ENCODE data around the gene SRGAP3.

SRGAP3 gene

GRCh38 chr3:9021271-9022009 is 228.0 kb downstream of the SRGAP3 start:
- DNase-seq (ENCODE audit: low read depth, low spot score), result no peak

GRCh38 chr3:9020426-9020825 is 229.0 kb downstream of the SRGAP3 start:
- DNase-seq (ENCODE audit: low read depth, low spot score), result no peak

- DNase-seq (ENCODE audit: low read depth, low spot score), result no peak
Observed at GRCh38 chr3:9019259-9019961, 230.0 kb downstream of the SRGAP3 start.

GRCh38 chr3:9015250-9015649 is 234.2 kb downstream of the SRGAP3 start:
- no peak for DNase-seq (ENCODE audit: low read depth, low spot score)

- DNase-seq (ENCODE audit: low read depth, low spot score), result no peak
Observed at GRCh38 chr3:9013782-9014563, 235.5 kb downstream of the SRGAP3 start.

GRCh38 chr3:9012521-9012920 is 236.9 kb downstream of the SRGAP3 start:
- no peak for DNase-seq (ENCODE audit: low read depth, low spot score)

GRCh38 chr3:9009976-9010545 is 239.4 kb downstream of the SRGAP3 start:
- DNase-seq (ENCODE audit: low read depth, low spot score), result no peak

GRCh38 chr3:9008550-9009255 is 240.7 kb downstream of the SRGAP3 start:
- DNase-seq (ENCODE audit: low read depth, low spot score), result no peak

- no peak for DNase-seq (ENCODE audit: low read depth, low spot score)
Observed at GRCh38 chr3:9007928-9008327, 241.5 kb downstream of the SRGAP3 start.

- no peak for DNase-seq (ENCODE audit: low read depth, low spot score)
Observed at GRCh38 chr3:9007213-9007612, 242.2 kb downstream of the SRGAP3 start.

GRCh38 chr3:9000041-9000440 is 249.4 kb downstream of the SRGAP3 start:
- DNase-seq (ENCODE audit: low read depth, low spot score), result no peak

GRCh38 chr3:8997151-8997550 is 252.3 kb downstream of the SRGAP3 start:
- no peak for DNase-seq (ENCODE audit: low read depth, low spot score)

GRCh38 chr3:8996681-8997121 is 252.7 kb downstream of the SRGAP3 start:
- peak; percentile 57 for DNase-seq (ENCODE audit: low read depth, low spot score)

- DNase-seq (ENCODE audit: low read depth, low spot score), result no peak
Observed at GRCh38 chr3:8996216-8996615, 253.2 kb downstream of the SRGAP3 start.

GRCh38 chr3:8994226-8994625 is 255.2 kb downstream of the SRGAP3 start:
- DNase-seq (ENCODE audit: low read depth, low spot score), result no peak

- no peak for DNase-seq (ENCODE audit: low read depth, low spot score)
Observed at GRCh38 chr3:8993331-8993730, 256.1 kb downstream of the SRGAP3 start.

GRCh38 chr3:8992854-8993253 is 256.6 kb downstream of the SRGAP3 start:
- DNase-seq (ENCODE audit: low read depth, low spot score), result no peak

- no peak for DNase-seq (ENCODE audit: low read depth, low spot score)
Observed at GRCh38 chr3:8992199-8992598, 257.2 kb downstream of the SRGAP3 start.

GRCh38 chr3:8990266-8991215 is 258.9 kb downstream of the SRGAP3 start:
- DNase-seq (ENCODE audit: low read depth, low spot score), result no peak
